ENCODE results near the gene MFSD12.

MFSD12 gene

DNA sequence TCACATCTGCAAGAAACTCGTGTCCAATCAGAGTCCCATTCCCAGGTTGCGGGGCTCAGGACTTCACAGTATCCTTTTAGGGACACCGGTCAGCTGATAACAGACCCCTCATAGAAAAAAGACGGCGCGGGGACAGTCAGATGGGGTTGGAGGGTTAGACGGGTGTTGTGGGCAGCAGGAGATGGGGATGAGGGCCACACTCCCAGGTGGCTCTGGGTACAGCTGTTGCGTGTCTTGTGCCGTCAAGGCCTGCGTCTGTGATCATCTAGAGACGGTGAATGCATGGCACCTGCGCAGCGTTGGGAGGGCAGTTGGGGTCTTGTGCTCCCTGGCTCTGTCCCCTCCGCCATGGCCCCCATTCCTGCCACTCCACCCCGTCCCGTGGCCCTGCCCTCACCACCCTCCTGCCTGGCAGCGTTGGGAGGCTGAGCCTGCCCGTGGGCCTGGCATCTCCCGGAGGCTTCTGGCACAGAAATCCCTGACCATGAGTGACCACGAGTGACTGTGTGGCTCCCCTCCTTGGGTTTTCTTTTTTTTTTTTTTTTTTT lies 32.4 kb downstream of the MFSD12 start:
- no peak overlapping the region for H3K4me3 ChIP-seq (ENCODE audit: low read depth, low read length)
- no peak for DNase-seq (ENCODE audit: low read depth)
- TF ChIP-seq MAX (IDR thresholded peaks at IDR 0.05; ENCODE audit: low read depth, low read length), result no peak
- no peak for TF ChIP-seq POLR2A (IDR thresholded peaks at IDR 0.05; ENCODE audit: extremely low read depth, insufficient read length)
- no peak for TF ChIP-seq MYC (IDR thresholded peaks at IDR 0.05; ENCODE audit: low read depth, low read length)
- TF ChIP-seq CTCF (IDR thresholded peaks at IDR 0.05; ENCODE audit: low read depth, low read length), result no peak

DNA sequence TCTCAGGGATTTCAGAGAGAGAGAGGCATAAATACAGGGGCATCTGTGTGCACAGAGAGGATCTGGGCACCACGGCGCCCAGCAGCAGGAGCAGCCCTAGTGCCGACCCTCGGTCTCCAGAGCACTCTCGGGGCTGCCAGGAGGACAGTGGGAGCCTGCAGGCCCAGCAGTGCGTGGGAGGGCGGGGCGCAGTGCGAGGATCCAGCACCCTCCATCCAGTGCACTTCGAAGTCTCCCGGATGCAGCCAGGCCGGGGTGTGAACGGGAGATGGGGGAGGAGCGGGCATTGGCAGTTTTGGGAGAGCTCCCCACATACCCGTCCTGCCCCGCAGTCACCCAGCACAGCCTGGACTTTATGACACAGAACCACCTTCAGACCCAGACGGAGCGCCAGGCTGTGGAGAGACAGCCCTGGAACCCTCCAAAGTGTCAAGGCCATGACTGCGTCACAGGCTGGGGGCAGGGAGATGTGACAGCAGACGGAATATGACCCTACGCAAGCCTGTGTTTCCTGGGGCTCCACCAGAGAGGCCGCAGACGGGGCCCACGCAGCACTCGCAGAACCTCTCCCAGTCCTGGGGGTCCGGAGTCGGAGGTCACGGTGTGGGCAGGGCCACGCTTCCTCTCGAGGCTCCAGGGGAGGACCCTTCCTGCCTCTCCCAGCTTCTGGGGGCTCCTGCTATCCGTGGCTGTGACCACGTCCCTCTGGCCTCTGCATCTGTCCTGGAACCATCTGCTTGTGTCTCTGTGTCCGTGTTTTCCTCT lies 33.1 kb downstream of the MFSD12 start:
- DNase-seq (ENCODE audit: low read depth), result no peak
- H3K4me3 ChIP-seq (ENCODE audit: low read depth, low read length), result no peak overlapping the region
- TF ChIP-seq CTCF (IDR thresholded peaks at IDR 0.05; ENCODE audit: low read depth, low read length) (no peak), MAX (IDR thresholded peaks at IDR 0.05; ENCODE audit: low read depth, low read length) (no peak), POLR2A (IDR thresholded peaks at IDR 0.05; ENCODE audit: extremely low read depth, insufficient read length) (no peak), MYC (IDR thresholded peaks at IDR 0.05; ENCODE audit: low read depth, low read length) (no peak)

- no peak for TF ChIP-seq MYC (IDR thresholded peaks at IDR 0.05; ENCODE audit: low read depth, low read length)
- TF ChIP-seq CTCF (IDR thresholded peaks at IDR 0.05; ENCODE audit: low read depth, low read length), result no peak
- TF ChIP-seq POLR2A (IDR thresholded peaks at IDR 0.05; ENCODE audit: extremely low read depth, insufficient read length), result no peak
- TF ChIP-seq MAX (IDR thresholded peaks at IDR 0.05; ENCODE audit: low read depth, low read length), result no peak
- DNase-seq (ENCODE audit: low read depth), result no peak
- H3K4me3 ChIP-seq (ENCODE audit: low read depth, low read length), result no peak overlapping the region
Measured at GRCh38 chr19:3523361-3524077, 33.9 kb downstream of the MFSD12 start.

- TF ChIP-seq MYC (IDR thresholded peaks at IDR 0.05; ENCODE audit: low read depth, low read length), result no peak
- TF ChIP-seq MAX (IDR thresholded peaks at IDR 0.05; ENCODE audit: low read depth, low read length), result no peak
- TF ChIP-seq CTCF (IDR thresholded peaks at IDR 0.05; ENCODE audit: low read depth, low read length), result no peak
- TF ChIP-seq POLR2A (IDR thresholded peaks at IDR 0.05; ENCODE audit: extremely low read depth, insufficient read length), result no peak
- H3K4me3 ChIP-seq (ENCODE audit: low read depth, low read length), result no peak overlapping the region
- DNase-seq (ENCODE audit: low read depth), result no peak
Measured at GRCh38 chr19:3522421-3523360, 34.7 kb downstream of the MFSD12 start.

GRCh38 chr19:3521104-3521445 lies 36.3 kb downstream of the MFSD12 start:
- no peak for DNase-seq (ENCODE audit: low read depth)
- no peak for TF ChIP-seq POLR2A (IDR thresholded peaks at IDR 0.05; ENCODE audit: extremely low read depth, insufficient read length)
- TF ChIP-seq MAX (IDR thresholded peaks at IDR 0.05; ENCODE audit: low read depth, low read length), result no peak
- no peak for TF ChIP-seq MYC (IDR thresholded peaks at IDR 0.05; ENCODE audit: low read depth, low read length)
- no peak overlapping the region for H3K4me3 ChIP-seq (ENCODE audit: low read depth, low read length)
